Measurements from ENCODE around the gene TMEM158.

Gene TMEM158

GRCh38 chr3:45198264-45199260 is 27.5 kb downstream of the TMEM158 start:
- DNase-seq, result no peak

- DNase-seq, result no peak
These were observed 31.3 kb downstream of the TMEM158 start for GRCh38 chr3:45194791-45195190.

GRCh38 chr3:45191924-45192417 is 34.1 kb downstream of the TMEM158 start:
- DNase-seq, result no peak

- no peak for DNase-seq
These were observed 34.7 kb downstream of the TMEM158 start for GRCh38 chr3:45191424-45191823.

- DNase-seq, result no peak
These were observed 37.1 kb downstream of the TMEM158 start for GRCh38 chr3:45188719-45189659.

- no peak for DNase-seq
These were observed 38.4 kb downstream of the TMEM158 start for GRCh38 chr3:45187694-45188141.

GRCh38 chr3:45186871-45187270 is 39.2 kb downstream of the TMEM158 start:
- no peak for DNase-seq

- DNase-seq, result no peak
These were observed 40.6 kb downstream of the TMEM158 start for GRCh38 chr3:45185461-45185860.

GRCh38 chr3:45185052-45185451 is 41.0 kb downstream of the TMEM158 start:
- DNase-seq, result no peak

GRCh38 chr3:45183872-45184262 is 42.2 kb downstream of the TMEM158 start:
- DNase-seq, result no peak

GRCh38 chr3:45182915-45183871 is 42.9 kb downstream of the TMEM158 start:
- no peak for DNase-seq

GRCh38 chr3:45181496-45181895 is 44.6 kb downstream of the TMEM158 start:
- DNase-seq, result no peak

- no peak for DNase-seq
These were observed 45.2 kb downstream of the TMEM158 start for GRCh38 chr3:45180899-45181298.

- DNase-seq, result no peak
These were observed 46.0 kb downstream of the TMEM158 start for GRCh38 chr3:45180051-45180450.

GRCh38 chr3:45179163-45179562 is 46.9 kb downstream of the TMEM158 start:
- DNase-seq, result no peak

GRCh38 chr3:45178183-45179023 is 47.7 kb downstream of the TMEM158 start:
- no peak for DNase-seq

GRCh38 chr3:45176912-45177311 is 49.2 kb downstream of the TMEM158 start:
- DNase-seq, result no peak
